Left renal pelvis (tissue), 4 donors: Measurements from ENCODE around the gene SLC12A7. TPM values are rescaled to one million over a fixed set of nuclear protein-coding genes. Genes with fewer than 3 reads are reported as not detected.
"Not testable (repeated sequence)": the region's sequence is repeated elsewhere in the genome, so short reads cannot be mapped to it uniquely, and the experiment has no call there.

Source experiments
- DNase-seq, 4 donors: peaks; one replicate each; pipeline ENCODE4 v3.0.0-alpha.2; 2013; ENCODE audit warnings: low read depth in 4 of 4, low spot score in 3 of 4
- polyA plus RNA-seq, 4 donors: library from polyadenylated mRNA; unstranded; fragments of 120-200 nt; gene quantifications; one replicate each; pipeline ENCODE4 v1.2.1, GENCODE V29; 2013; ENCODE audit not compliant: insufficient read length in 4 of 4

The SLC12A7 gene
- polyA plus RNA-seq, 4 donors: 24.1 to 41.4 (median 34.1) TPM

- DNase-seq: no peak
These were observed 16.3 kb upstream of the SLC12A7 start for GRCh38 chr5:1127959-1128785.

- DNase-seq: not testable (repeated sequence)
These were observed 13.8 kb upstream of the SLC12A7 start for GRCh38 chr5:1125695-1126094.

GRCh38 chr5:1125030-1125357 lies 13.1 kb upstream of the SLC12A7 start:
- DNase-seq: no peak

- DNase-seq: no peak
These were observed 12.6 kb upstream of the SLC12A7 start for GRCh38 chr5:1124205-1125029.

- no peak for DNase-seq
These were observed 11.7 kb upstream of the SLC12A7 start for GRCh38 chr5:1123418-1124147.

- DNase-seq: no peak
These were observed 10.8 kb upstream of the SLC12A7 start for GRCh38 chr5:1122511-1123294.

GRCh38 chr5:1121891-1122290 lies 10.0 kb upstream of the SLC12A7 start:
- no peak for DNase-seq

GRCh38 chr5:1121044-1121443 lies 9.2 kb upstream of the SLC12A7 start:
- no peak for DNase-seq

GRCh38 chr5:1120236-1120999 lies 8.6 kb upstream of the SLC12A7 start:
- DNase-seq: no peak

- DNase-seq: no peak
These were observed 7.5 kb upstream of the SLC12A7 start for GRCh38 chr5:1119312-1119831.

- DNase-seq: no peak
These were observed 6.9 kb upstream of the SLC12A7 start for GRCh38 chr5:1118738-1119137.

- DNase-seq: no peak
These were observed 6.4 kb upstream of the SLC12A7 start for GRCh38 chr5:1118231-1118698.

GRCh38 chr5:1116977-1117376 lies 5.1 kb upstream of the SLC12A7 start:
- DNase-seq: no peak

GRCh38 chr5:1116109-1116740 lies 4.4 kb upstream of the SLC12A7 start:
- DNase-seq: no peak

GRCh38 chr5:1115123-1115815 lies 3.4 kb upstream of the SLC12A7 start:
- no peak for DNase-seq

- no peak for DNase-seq
These were observed 2.1 kb upstream of the SLC12A7 start for GRCh38 chr5:1113805-1114586.

- DNase-seq: no peak
These were observed 1.4 kb upstream of the SLC12A7 start for GRCh38 chr5:1113332-1113690.
